Gastrocnemius medialis (tissue), 4 donors: ENCODE data around the gene CFAP46. TPM values are rescaled to one million over a fixed set of nuclear protein-coding genes. Genes with fewer than 3 reads are reported as not detected.
"Not testable (repeated sequence)": the region's sequence is repeated elsewhere in the genome, so short reads cannot be mapped to it uniquely, and the experiment has no call there.

Experiments used
- ATAC-seq, 2 donors: fragments of 150-250 bp; one replicate each; pipeline ENCODE4 v1.9.1; 2016
- DNase-seq, 2 donors: peaks; one replicate each; pipeline ENCODE4 v3.0.0-alpha.2; 2019
- H3K27ac ChIP-seq, 4 donors: fragments of 200-600 bp; sonication (generic); 1 replicate in 1 of 4; 2 replicates in 3 of 4; pipeline ENCODE4 v1.5.1; 2016 to 2018; ENCODE audit warnings: mild to moderate bottlenecking in 2 of 4, moderate library complexity in 1 of 4
- H3K27me3 ChIP-seq, 3 donors: fragments of 200-600 bp; sonication (generic) in 2 of 3; 1 replicate in 1 of 3; 2 replicates in 2 of 3; pipeline versions ENCODE4 v1.5.1 to v1.6.0; 2016 to 2019; ENCODE audit warnings: mild to moderate bottlenecking in 1 of 3, moderate library complexity in 1 of 3
- H3K36me3 ChIP-seq, 2 donors: fragments of 200-600 bp; sonication (generic) in 1 of 2; one replicate each; pipeline ENCODE4 v1.5.1; 2017 to 2018
- H3K4me1 ChIP-seq, 2 donors: fragments of 200-600 bp; sonication (generic) in 1 of 2; one replicate each; pipeline ENCODE4 v1.5.1; 2016 to 2017; ENCODE audit warnings: mild to moderate bottlenecking in 2 of 2
- H3K4me3 ChIP-seq, 4 donors: fragments of 200-600 bp; sonication (generic) in 3 of 4; 1 replicate in 1 of 4; 2 replicates in 3 of 4; pipeline ENCODE4 v1.5.1; 2016 to 2019; ENCODE audit warnings: mild to moderate bottlenecking in 2 of 4
- H3K9me3 ChIP-seq, 3 donors: fragments of 200-600 bp; sonication (generic) in 2 of 3; 1 replicate in 1 of 3; 2 replicates in 2 of 3; pipeline ENCODE4 v1.5.1; 2016 to 2019
- CTCF ChIP-seq, 5 experiments: fragments of 450-650 bp in 3 of 5; fragments of 200-600 bp in 2 of 5; sonication (generic) in 2 of 5; IDR thresholded peaks in 4 of 5; conservative IDR thresholded peaks in 1 of 5; 1 replicate in 4 of 5; 2 replicates in 1 of 5; pipeline ENCODE4 v1.5.1; 2016 to 2019; ENCODE audit warnings: antibody characterized with exemption in 5 of 5, mild to moderate bottlenecking in 3 of 5, moderate library complexity in 3 of 5
- POLR2A ChIP-seq, 2 donors: fragments of 450-650 bp; IDR thresholded peaks; one replicate each; pipeline ENCODE4 v1.6.1; 2017; ENCODE audit warnings: antibody characterized with exemption in 2 of 2, mild to moderate bottlenecking in 2 of 2, moderate library complexity in 2 of 2
- in situ Hi-C, 4 donors: fragments of 200-750 bp; cut with MboI; loops; one replicate each; pipeline versions ENCODE4 v1.15.0 to v1.8.0; 2017; ENCODE audit warnings: low sequenced_read_pairs in 4 of 4
- intact Hi-C: fragments of 100-400 bp; cut with DNase I; formaldehyde crosslinking; loops from one replicate; pipeline ENCODE4 v1.15.1; 2023; ENCODE audit warnings: low total_unique reads
- total RNA-seq, 4 donors: library from RNA; depleted of rRNA; stranded (reverse); fragments of >200 nt; gene quantifications; one replicate each; pipeline versions ENCODE4 v1.1.0 to v1.2.3, GENCODE V29; 2016

Gene CFAP46
- total RNA-seq, 4 donors from 2014 or later = 4.2 to 27.9 (median 11.9) TPM

GRCh38 chr10:132793871-132794849, 148.2 kb downstream of the CFAP46 start:
- H3K36me3 ChIP-seq = no peaks in the 10 kb centered on the region
- H3K27me3 ChIP-seq = peaks cover 15 to 28% (median 27%) of the 10 kb centered on the region in 3 donors
- H3K4me3 ChIP-seq = no peak overlapping the region
- DNase-seq (no peak), ATAC-seq (no peak)
- in situ Hi-C loops (no loop called here), intact Hi-C loops (no loop called here)
- no peaks in the 10 kb centered on the region for H3K9me3 ChIP-seq
- TF ChIP-seq POLR2A (IDR thresholded peaks at IDR 0.05) (no peak), CTCF (IDR thresholded peaks at IDR 0.05 in 4 of 5, conservative IDR thresholded peaks at IDR 0.05 in 1 of 5) (peak in 1 of 5 experiments; percentile 10)
- H3K27ac ChIP-seq = no peak overlapping the region
- H3K4me1 ChIP-seq = no peaks in the 10 kb centered on the region

- no peak overlapping the region for H3K27ac ChIP-seq
- ATAC-seq (no peak), DNase-seq (no peak)
- no peaks in the 10 kb centered on the region for H3K4me1 ChIP-seq
- no peak overlapping the region for H3K4me3 ChIP-seq
- intact Hi-C loops (no loop called here), in situ Hi-C loops (no loop called here)
- TF ChIP-seq CTCF (IDR thresholded peaks at IDR 0.05 in 4 of 5, conservative IDR thresholded peaks at IDR 0.05 in 1 of 5) (no peak), POLR2A (IDR thresholded peaks at IDR 0.05) (no peak)
- H3K9me3 ChIP-seq = no peaks in the 10 kb centered on the region
- H3K36me3 ChIP-seq = no peaks in the 10 kb centered on the region
- peaks cover 22 to 37% (median 34%) of the 10 kb centered on the region in 3 donors for H3K27me3 ChIP-seq
These were observed 149.2 kb downstream of the CFAP46 start for GRCh38 chr10:132793213-132793612.

- intact Hi-C loops (no loop called here), in situ Hi-C loops (no loop called here)
- no peak for ATAC-seq
These were observed 149.6 kb downstream of the CFAP46 start for GRCh38 chr10:132792796-132793195.

GRCh38 chr10:132792099-132792498, 150.3 kb downstream of the CFAP46 start:
- H3K4me3 ChIP-seq, H3K9me3 ChIP-seq, H3K27ac ChIP-seq, H3K4me1 ChIP-seq, ATAC-seq, DNase-seq, in situ Hi-C loops, intact Hi-C loops, H3K36me3 ChIP-seq: not testable (repeated sequence)
- H3K27me3 ChIP-seq = peaks cover 26 to 49% (median 43%) of the 10 kb centered on the region in 3 donors

More at GRCh38 chr10:132792796-132793195, 149.6 kb downstream of the CFAP46 start:
- Histone ChIP-seq H3K27ac (no peak overlapping the region), H3K4me3 (no peak overlapping the region), H3K9me3 (no peaks in the 10 kb centered on the region), H3K4me1 (no peaks in the 10 kb centered on the region), H3K27me3 (peaks cover 22 to 42% (median 38%) of the 10 kb centered on the region in 3 donors), H3K36me3 (no peaks in the 10 kb centered on the region)
- DNase-seq = no peak
- TF ChIP-seq CTCF (IDR thresholded peaks at IDR 0.05 in 4 of 5, conservative IDR thresholded peaks at IDR 0.05 in 1 of 5) (no peak), POLR2A (IDR thresholded peaks at IDR 0.05) (no peak)
